HG02798 (cell line): ENCODE data around the gene EPHA2.
"Not testable (repeated sequence)": the region's sequence is repeated elsewhere in the genome, so short reads cannot be mapped to it uniquely, and the experiment has no call there.

Experiments
- ATAC-seq: cut with Tn5 transposase; IDR thresholded peaks from one replicate; pipeline ENCODE4 v1.9.1; 2021; ENCODE audit warnings: mild to moderate bottlenecking; ENCODE audit not compliant: unreplicated experiment, poor library complexity

EPHA2 gene

GRCh38 chr1:16170283-16170673, 14.4 kb upstream of the EPHA2 start:
- ATAC-seq, result no peak

GRCh38 chr1:16168622-16169360, 12.9 kb upstream of the EPHA2 start:
- no peak for ATAC-seq

GRCh38 chr1:16168144-16168495, 12.3 kb upstream of the EPHA2 start:
- ATAC-seq, result not testable (repeated sequence)

- ATAC-seq, result no peak
These were observed 11.7 kb upstream of the EPHA2 start for GRCh38 chr1:16167331-16168143.

- ATAC-seq, result no peak
These were observed 10.2 kb upstream of the EPHA2 start for GRCh38 chr1:16166117-16166516.

GRCh38 chr1:16165548-16165947, 9.7 kb upstream of the EPHA2 start:
- ATAC-seq, result no peak

GRCh38 chr1:16165073-16165364, 9.2 kb upstream of the EPHA2 start:
- no peak for ATAC-seq

GRCh38 chr1:16164213-16165072, 8.6 kb upstream of the EPHA2 start:
- no peak for ATAC-seq

- not testable (repeated sequence) for ATAC-seq
These were observed 7.8 kb upstream of the EPHA2 start for GRCh38 chr1:16163608-16164212.

- ATAC-seq, result no peak
These were observed 6.4 kb upstream of the EPHA2 start for GRCh38 chr1:16162163-16162822.

GRCh38 chr1:16161717-16162116, 5.8 kb upstream of the EPHA2 start:
- ATAC-seq, result no peak

- ATAC-seq, result no peak
These were observed 3.3 kb upstream of the EPHA2 start for GRCh38 chr1:16158993-16159831.

- ATAC-seq, result no peak
These were observed 2.2 kb upstream of the EPHA2 start for GRCh38 chr1:16158025-16158424.

- ATAC-seq, result no peak
These were observed 1.1 kb upstream of the EPHA2 start for GRCh38 chr1:16156848-16157495.

GRCh38 chr1:16153999-16154673, 1.7 kb downstream of the EPHA2 start:
- no peak for ATAC-seq

GRCh38 chr1:16153096-16153998, 2.5 kb downstream of the EPHA2 start:
- no peak for ATAC-seq

- ATAC-seq, result no peak
These were observed 3.3 kb downstream of the EPHA2 start for GRCh38 chr1:16152481-16153087.
